ENCODE results near the gene TAF1C. TPM values are rescaled to one million over a fixed set of nuclear protein-coding genes. Genes with fewer than 3 reads are reported as not detected.

Gene TAF1C
- total RNA-seq, 1 experiment from 2014 or later: 31.9 TPM

DNA sequence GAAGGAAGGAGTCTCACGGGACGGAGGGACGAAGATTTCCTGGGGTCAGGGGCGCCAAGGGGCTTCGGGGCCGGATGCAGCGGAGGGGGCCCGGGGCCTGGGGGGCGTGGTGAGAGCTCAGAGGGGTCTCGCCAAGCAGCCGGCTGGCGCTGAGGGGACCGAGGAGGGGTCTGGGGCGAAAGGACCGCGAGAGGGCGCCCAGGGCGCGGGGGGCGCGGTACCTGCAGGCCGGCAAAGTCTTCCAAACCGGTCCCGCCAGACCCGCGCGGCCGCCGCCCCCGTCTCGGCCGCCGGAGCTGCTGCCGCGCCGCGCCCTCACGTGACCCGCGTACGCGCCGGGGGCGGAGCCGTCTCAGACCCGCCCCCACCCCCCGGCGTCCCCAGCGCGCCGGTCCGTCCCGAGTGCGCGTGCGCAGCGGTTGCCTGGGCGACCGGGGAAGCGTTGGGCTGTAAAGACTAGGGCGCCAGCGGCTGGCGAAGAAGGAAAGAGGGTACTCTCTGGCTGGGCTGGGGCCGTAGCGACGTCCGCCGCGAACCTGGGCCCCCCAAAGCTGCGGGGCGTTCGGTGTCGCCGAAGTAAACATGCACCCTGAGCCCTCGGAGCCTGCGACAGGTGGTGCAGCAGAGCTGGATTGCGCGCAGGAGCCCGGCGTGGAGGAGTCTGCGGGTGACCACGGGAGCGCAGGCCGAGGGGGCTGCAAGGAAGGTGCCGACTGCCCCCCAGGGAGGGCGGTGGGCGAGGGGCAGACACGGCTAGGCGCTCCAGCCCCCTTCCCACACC, 41.8 kb downstream of the TAF1C start, which contains the start of the genes DNAAF1 and HSDL1:
Gene DNAAF1, plus strand, starts transcription at position 450 of the 781 bp plus-strand sequence. Its CDS starts 133 bp downstream, at position 583.
Gene HSDL1, minus strand, starts transcription at position 319 of the 781 bp plus-strand sequence. CDS start 13,856 bp downstream, outside the sequence.
- POLR2A ChIA-PET: no interaction called here
- Histone ChIP-seq H3K36me3 (ENCODE audit: control insufficient read depth, insufficient read depth, low read length) (peaks cover 5% of the 10 kb centered on the region; the same call in 1 of the 2 replicates), H3K4me1 (ENCODE audit: control insufficient read depth, insufficient read depth, low read length) (no peaks in the 10 kb centered on the region), H3K27ac (ENCODE audit: low read length) (peak within 1 kb of the TSS; percentile 66), H3K27me3 (ENCODE audit: control insufficient read depth, insufficient read depth, low read length) (no peaks in the 10 kb centered on the region), H3K9me3 (ENCODE audit: control insufficient read depth, insufficient read depth, low read depth, low read length) (no peaks in the 10 kb centered on the region), H3K4me3 (ENCODE audit: low read depth in 2 of 2, low read length in 2 of 2) (peak within 1 kb of the TSS; percentile 74 to 78)
- intact Hi-C loops (cut with micrococcal nuclease; ENCODE audit: unreplicated experiment) (no loop called here), in situ Hi-C loops (cut with HindIII; ENCODE audit: low pct_unique_long_range_greater_than_20kb, low sequenced_read_pairs) (no loop called here)
- TF ChIP-seq CTCF (IDR thresholded peaks at IDR 0.05) (no peak; the same call in 1 of the 2 replicates), TCF7L2 (IDR thresholded peaks at IDR 0.05; ENCODE audit: low read depth, low read length) (no peak), SIN3A (IDR thresholded peaks at IDR 0.05; ENCODE audit: borderline replicate concordance, insufficient read depth, low read depth, low read length) (peak; percentile 82), POLR2AphosphoS5 (IDR thresholded peaks at IDR 0.05; ENCODE audit: low read depth, low read length) (no peak)
- TF ChIP-seq, protein P1, sequence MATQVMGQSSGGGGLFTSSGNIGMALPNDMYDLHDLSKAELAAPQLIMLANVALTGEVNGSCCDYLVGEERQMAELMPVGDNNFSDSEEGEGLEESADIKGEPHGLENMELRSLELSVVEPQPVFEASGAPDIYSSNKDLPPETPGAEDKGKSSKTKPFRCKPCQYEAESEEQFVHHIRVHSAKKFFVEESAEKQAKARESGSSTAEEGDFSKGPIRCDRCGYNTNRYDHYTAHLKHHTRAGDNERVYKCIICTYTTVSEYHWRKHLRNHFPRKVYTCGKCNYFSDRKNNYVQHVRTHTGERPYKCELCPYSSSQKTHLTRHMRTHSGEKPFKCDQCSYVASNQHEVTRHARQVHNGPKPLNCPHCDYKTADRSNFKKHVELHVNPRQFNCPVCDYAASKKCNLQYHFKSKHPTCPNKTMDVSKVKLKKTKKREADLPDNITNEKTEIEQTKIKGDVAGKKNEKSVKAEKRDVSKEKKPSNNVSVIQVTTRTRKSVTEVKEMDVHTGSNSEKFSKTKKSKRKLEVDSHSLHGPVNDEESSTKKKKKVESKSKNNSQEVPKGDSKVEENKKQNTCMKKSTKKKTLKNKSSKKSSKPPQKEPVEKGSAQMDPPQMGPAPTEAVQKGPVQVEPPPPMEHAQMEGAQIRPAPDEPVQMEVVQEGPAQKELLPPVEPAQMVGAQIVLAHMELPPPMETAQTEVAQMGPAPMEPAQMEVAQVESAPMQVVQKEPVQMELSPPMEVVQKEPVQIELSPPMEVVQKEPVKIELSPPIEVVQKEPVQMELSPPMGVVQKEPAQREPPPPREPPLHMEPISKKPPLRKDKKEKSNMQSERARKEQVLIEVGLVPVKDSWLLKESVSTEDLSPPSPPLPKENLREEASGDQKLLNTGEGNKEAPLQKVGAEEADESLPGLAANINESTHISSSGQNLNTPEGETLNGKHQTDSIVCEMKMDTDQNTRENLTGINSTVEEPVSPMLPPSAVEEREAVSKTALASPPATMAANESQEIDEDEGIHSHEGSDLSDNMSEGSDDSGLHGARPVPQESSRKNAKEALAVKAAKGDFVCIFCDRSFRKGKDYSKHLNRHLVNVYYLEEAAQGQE (IDR thresholded peaks at IDR 0.05; ENCODE audit: insufficient read depth in 1 of 2, low read depth in 2 of 2, low read length in 1 of 2): no peak
- CTCF ChIA-PET: no interaction called here
- ATAC-seq: peak; percentile 93
- BruUV-seq (replicated peaks): no TSS peak
- DNase-seq (ENCODE audit: low read depth, low spot score): no peak

GRCh38 chr16:84144209-84144858, 42.5 kb downstream of the TAF1C start:
- intact Hi-C loops (cut with micrococcal nuclease; ENCODE audit: unreplicated experiment) (no loop called here), in situ Hi-C loops (cut with HindIII; ENCODE audit: low pct_unique_long_range_greater_than_20kb, low sequenced_read_pairs) (no loop called here)
- DNase-seq (ENCODE audit: low read depth, low spot score) (no peak), ATAC-seq (peak; percentile 43)
- peak overlapping the region; percentile 66 for H3K27ac ChIP-seq (ENCODE audit: low read length)
- peak overlapping the region; percentile 74 to 78 for H3K4me3 ChIP-seq (ENCODE audit: low read depth in 2 of 2, low read length in 2 of 2)
- H3K27me3 ChIP-seq (ENCODE audit: control insufficient read depth, insufficient read depth, low read length): no peaks in the 10 kb centered on the region
- no TSS peak for BruUV-seq (replicated peaks)
- H3K9me3 ChIP-seq (ENCODE audit: control insufficient read depth, insufficient read depth, low read depth, low read length): no peaks in the 10 kb centered on the region
- ChIA-PET POLR2A (no interaction called here), CTCF (interaction anchor here (0.6 kb wide), 2 partner anchors 40 to 63 kb away, joined by 5 to 6 read pairs; no protein-coding TSS in a partner anchor)
- H3K4me1 ChIP-seq (ENCODE audit: control insufficient read depth, insufficient read depth, low read length): no peaks in the 10 kb centered on the region
- H3K36me3 ChIP-seq (ENCODE audit: control insufficient read depth, insufficient read depth, low read length): peaks cover 5% of the 10 kb centered on the region; the same call in 1 of the 2 replicates
- TF ChIP-seq CTCF (IDR thresholded peaks at IDR 0.05) (no peak), POLR2AphosphoS5 (IDR thresholded peaks at IDR 0.05; ENCODE audit: low read depth, low read length) (no peak), SIN3A (IDR thresholded peaks at IDR 0.05; ENCODE audit: borderline replicate concordance, insufficient read depth, low read depth, low read length) (no peak), TCF7L2 (IDR thresholded peaks at IDR 0.05; ENCODE audit: low read depth, low read length) (0 out of 2 replicates have a peak, but pooled peaks have one; percentile 18)
- TF ChIP-seq, protein P1 (IDR thresholded peaks at IDR 0.05; ENCODE audit: insufficient read depth in 1 of 2, low read depth in 2 of 2, low read length in 1 of 2): no peak
